ENCODE measurements around the gene USP21. TPM values are rescaled to one million over a fixed set of nuclear protein-coding genes. Genes with fewer than 3 reads are reported as not detected.

Gene USP21
- total RNA-seq, 1 experiment from 2014 or later, result 36.6 TPM

GRCh38 chr1:161157867-161158266 lies 1.4 kb upstream of the USP21 start:
- no peak for DNase-seq (ENCODE audit: unreplicated experiment)
- intact Hi-C loops (cut with micrococcal nuclease), result no loop called here
- H3K9me3 Mint-ChIP-seq (ENCODE audit: unreplicated experiment), result no peaks in the 10 kb centered on the region
- no peaks in the 10 kb centered on the region for H3K27me3 Mint-ChIP-seq (ENCODE audit: insufficient read depth, unreplicated experiment)
- ChIA-PET CTCF (interaction anchor here (0.6 to 2.4 kb wide), 16 partner anchors 8 to 164 kb away, joined by 3 to 26 read pairs (median 3); partner anchors contain the start of genes DEDD, NIT1, PFDN2 and PPOX), POLR2A (interaction anchor here (0.5 to 3.5 kb wide), 12 partner anchors 9 to 382 kb away, joined by 3 to 23 read pairs (median 7); partner anchors contain the start of genes B4GALT3, DEDD, F11R and NDUFS2)
- peaks cover 40% of the 10 kb centered on the region for H3K4me1 Mint-ChIP-seq (ENCODE audit: insufficient read depth, unreplicated experiment)
- no peak overlapping the region for H3K27ac Mint-ChIP-seq (ENCODE audit: low read depth, unreplicated experiment)
- peaks cover 38% of the 10 kb centered on the region for H3K36me3 Mint-ChIP-seq (ENCODE audit: insufficient read depth, unreplicated experiment)
- no TSS peak for BruUV-seq (replicated peaks)
- no peak overlapping the region for H3K4me3 Mint-ChIP-seq (ENCODE audit: unreplicated experiment)
- no peak for TF ChIP-seq CTCF (IDR thresholded peaks at IDR 0.05; ENCODE audit: unreplicated experiment)

GRCh38 chr1:161158316-161159010 lies 837 bp upstream of the USP21 start:
- POLR2A ChIA-PET, result interaction anchor here (0.6 to 3.5 kb wide), 13 partner anchors 9 to 229 kb away, joined by 3 to 23 read pairs (median 5); partner anchors contain the start of genes B4GALT3, DEDD, F11R and NDUFS2
- BruUV-seq (replicated peaks), result no TSS peak

GRCh38 chr1:161159913-161160243 lies 578 bp downstream of the USP21 start:
- CTCF ChIA-PET, result interaction anchor here (0.6 kb wide), 1 partner anchor 151 kb away, joined by 4 read pairs; no protein-coding TSS in a partner anchor
- no peaks in the 10 kb centered on the region for H3K9me3 Mint-ChIP-seq (ENCODE audit: unreplicated experiment)

More at GRCh38 chr1:161158316-161159010, 837 bp upstream of the USP21 start:
- intact Hi-C loops (cut with micrococcal nuclease), result no loop called here
- peaks cover 43% of the 10 kb centered on the region for H3K36me3 Mint-ChIP-seq (ENCODE audit: insufficient read depth, unreplicated experiment)
- H3K27me3 Mint-ChIP-seq (ENCODE audit: insufficient read depth, unreplicated experiment), result no peaks in the 10 kb centered on the region
- H3K9me3 Mint-ChIP-seq (ENCODE audit: unreplicated experiment), result no peaks in the 10 kb centered on the region
- DNase-seq (ENCODE audit: unreplicated experiment), result no peak
- CTCF ChIA-PET, result interaction anchor here (0.6 to 2.4 kb wide), 18 partner anchors 8 to 1535 kb away, joined by 3 to 26 read pairs (median 3); partner anchors contain the start of genes DEDD, NIT1, PFDN2 and PPOX
- H3K4me1 Mint-ChIP-seq (ENCODE audit: insufficient read depth, unreplicated experiment), result peaks cover 45% of the 10 kb centered on the region
- H3K4me3 Mint-ChIP-seq (ENCODE audit: unreplicated experiment), result peak overlapping the region; percentile 87
- TF ChIP-seq CTCF (IDR thresholded peaks at IDR 0.05; ENCODE audit: unreplicated experiment), result no peak
- peak overlapping the region; percentile 94 for H3K27ac Mint-ChIP-seq (ENCODE audit: low read depth, unreplicated experiment)

More at GRCh38 chr1:161159913-161160243, 578 bp downstream of the USP21 start:
- no peak for DNase-seq (ENCODE audit: unreplicated experiment)
- no peak for TF ChIP-seq CTCF (IDR thresholded peaks at IDR 0.05; ENCODE audit: unreplicated experiment)
- peak overlapping the region; percentile 94 for H3K27ac Mint-ChIP-seq (ENCODE audit: low read depth, unreplicated experiment)
- peaks cover 45% of the 10 kb centered on the region for H3K4me1 Mint-ChIP-seq (ENCODE audit: insufficient read depth, unreplicated experiment)
- BruUV-seq (replicated peaks), result no TSS peak
- intact Hi-C loops (cut with micrococcal nuclease), result no loop called here
- peak overlapping the region; percentile 87 for H3K4me3 Mint-ChIP-seq (ENCODE audit: unreplicated experiment)
- POLR2A ChIA-PET, result interaction anchor here (0.7 to 3.5 kb wide), 3 partner anchors 21 to 43 kb away, joined by 3 to 20 read pairs (median 13); partner anchors contain the start of genes NDUFS2, NIT1 and PFDN2
- H3K36me3 Mint-ChIP-seq (ENCODE audit: insufficient read depth, unreplicated experiment), result peaks cover 58% of the 10 kb centered on the region
- no peaks in the 10 kb centered on the region for H3K27me3 Mint-ChIP-seq (ENCODE audit: insufficient read depth, unreplicated experiment)
